GM23248 (cell line): ENCODE results near the gene CCSAP. TPM values are rescaled to one million over a fixed set of nuclear protein-coding genes. Genes with fewer than 3 reads are reported as not detected.
"Not testable (repeated sequence)": the region's sequence is repeated elsewhere in the genome, so short reads cannot be mapped to it uniquely, and the experiment has no call there.

Experiments used
- DNase-seq: peaks from one replicate; pipeline ENCODE4 v3.0.0-alpha.2; 2015
- H2AFZ ChIP-seq: fragments of 200-600 bp; sonication (generic); 2 replicates; pipeline ENCODE4 v1.6.1; 2016; ENCODE audit warnings: antibody characterized with exemption
- H3F3A ChIP-seq: fragments of 200-600 bp; sonication (generic); 2 replicates; pipeline ENCODE4 v1.6.1; 2016; ENCODE audit warnings: mild to moderate bottlenecking, antibody characterized with exemption, mixed run types; ENCODE audit not compliant: insufficient read depth
- H3K27ac ChIP-seq: fragments of 200-600 bp; sonication (generic); 2 replicates; pipeline ENCODE4 v1.5.1; 2016; ENCODE audit warnings: mild to moderate bottlenecking
- H3K27me3 ChIP-seq: fragments of 200-600 bp; sonication (generic); replicated peaks from 2 replicates; pipeline ENCODE4 v1.6.1; 2016; ENCODE audit warnings: mild to moderate bottlenecking; ENCODE audit not compliant: insufficient read depth
- H3K36me3 ChIP-seq: fragments of 200-600 bp; sonication (generic); 2 replicates; pipeline ENCODE4 v1.6.1; 2016; ENCODE audit warnings: low read depth, mild to moderate bottlenecking
- H3K4me1 ChIP-seq: fragments of 200-600 bp; sonication (generic); 2 replicates; pipeline ENCODE4 v1.6.1; 2016; ENCODE audit warnings: mild to moderate bottlenecking; ENCODE audit not compliant: insufficient read depth
- H3K4me2 ChIP-seq: fragments of 200-600 bp; sonication (generic); one replicate; pipeline ENCODE4 v1.6.1; 2016; ENCODE audit warnings: mild to moderate bottlenecking; ENCODE audit not compliant: unreplicated experiment
- H3K4me3 ChIP-seq: fragments of 200-600 bp; sonication (generic); 2 replicates; pipeline ENCODE4 v1.5.1; 2016; ENCODE audit warnings: mild to moderate bottlenecking
- H3K79me2 ChIP-seq: fragments of 200-600 bp; sonication (generic); 2 replicates; pipeline ENCODE4 v1.6.1; 2016; ENCODE audit warnings: mild to moderate bottlenecking; ENCODE audit not compliant: insufficient read depth
- H3K9ac ChIP-seq: fragments of 200-600 bp; sonication (generic); 2 replicates; pipeline ENCODE4 v1.6.1; 2016; ENCODE audit warnings: mild to moderate bottlenecking
- H3K9me2 ChIP-seq: fragments of 200-600 bp; sonication (generic); 2 replicates; pipeline ENCODE4 v1.6.1; 2016; ENCODE audit warnings: mixed run types, mild to moderate bottlenecking, moderate library complexity; ENCODE audit not compliant: insufficient read depth
- H3K9me3 ChIP-seq: fragments of 200-600 bp; sonication (generic); one replicate; pipeline ENCODE4 v1.6.1; 2017; ENCODE audit warnings: low read depth
- H4K20me1 ChIP-seq: fragments of 200-600 bp; sonication (generic); 2 replicates; pipeline ENCODE4 v1.6.0; 2016; ENCODE audit not compliant: insufficient read depth
- EZH2 ChIP-seq: fragments of 200-600 bp; sonication (generic); IDR thresholded peaks from 2 replicates; pipeline ENCODE4 v1.6.1; 2018; ENCODE audit warnings: antibody characterized with exemption, mild to moderate bottlenecking; ENCODE audit not compliant: insufficient read depth, poor library complexity, severe bottlenecking
- EZH2phosphoT487 ChIP-seq: fragments of 200-600 bp; sonication (generic); IDR thresholded peaks from 2 replicates; pipeline ENCODE4 v1.6.1; 2018; ENCODE audit warnings: antibody characterized with exemption, moderate library complexity, mild to moderate bottlenecking, low read depth; ENCODE audit not compliant: insufficient read depth
- WGBS, 2 experiments: methylation state at CpG; one replicate each; pipeline ENCODE4 v1.1.6; 2015 to 2017; ENCODE audit warnings: low lambda C conversion rate in 2 of 2, low coverage in 1 of 2; ENCODE audit errors: missing lambda C conversion rate in 2 of 2; 5-methylcytosine and 5-hydroxymethylcytosine counted together
- in situ Hi-C: fragments of 300-500 bp; cut with MboI; formaldehyde crosslinking; loops from 2 replicates; pipeline ENCODE4 v1.15.0; 2020
- polyA plus RNA-seq: library from polyadenylated mRNA; unstranded; fragments of >200 nt; fragmentation: Nextera tagmentation; extraction: Ambion mirVana; gene quantifications from 2 replicates; pipeline ENCODE4 v1.2.1, GENCODE V29; 2016
- total RNA-seq: library from RNA; depleted of rRNA; stranded (reverse); fragments of >200 nt; shearing (Covaris generic); gene quantifications from 2 replicates; pipeline ENCODE4 v1.2.3, GENCODE V29; 2014

The CCSAP gene
- total and polyA plus RNA-seq, 2 experiments from 2014 or later: 3.4 to 7.8 TPM

DNA sequence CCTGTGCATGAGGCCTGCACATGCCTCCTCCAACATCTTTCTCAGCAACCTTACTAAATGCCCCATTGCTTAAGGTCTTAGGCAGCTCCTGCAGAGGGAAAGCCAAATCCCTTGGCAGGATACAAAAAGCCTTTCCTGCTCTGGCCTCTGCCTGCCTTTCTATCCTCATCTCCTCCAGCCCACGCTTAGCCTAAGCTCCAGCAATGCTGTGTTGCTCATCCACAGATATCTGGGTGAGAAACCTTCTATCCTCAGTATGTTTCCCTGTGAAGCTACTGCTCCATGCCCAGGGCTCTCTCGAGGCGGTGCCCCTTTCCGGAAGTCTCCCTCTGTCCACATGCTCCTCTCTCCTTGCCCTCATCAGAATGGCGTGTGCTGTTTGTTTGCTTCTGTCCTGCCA lies 37.0 kb upstream of the CCSAP start:
- H2AFZ ChIP-seq: no peak overlapping the region
- no peak overlapping the region for H3K27ac ChIP-seq
- no peak overlapping the region for H3K4me2 ChIP-seq
- in situ Hi-C loops: no loop called here
- H3K4me3 ChIP-seq: no peak overlapping the region
- no peaks in the 10 kb centered on the region for H4K20me1 ChIP-seq
- H3K27me3 ChIP-seq: peaks cover 9% of the 10 kb centered on the region; the same call in 1 of the 2 replicates
- H3F3A ChIP-seq: no peaks in the 10 kb centered on the region
- H3K4me1 ChIP-seq: no peaks in the 10 kb centered on the region
- 30 to 41% methylated on average over 5 of the region's 5 CpGs for WGBS, 2 experiments
- no peak overlapping the region for H3K9ac ChIP-seq
- H3K9me3 ChIP-seq: no peaks in the 10 kb centered on the region
- H3K9me2 ChIP-seq: no peaks in the 10 kb centered on the region
- no peaks in the 10 kb centered on the region for H3K36me3 ChIP-seq
- no peaks in the 10 kb centered on the region for H3K79me2 ChIP-seq
- peak; percentile 12 for DNase-seq
- TF ChIP-seq EZH2phosphoT487 (no peak), EZH2 (no peak)

DNA sequence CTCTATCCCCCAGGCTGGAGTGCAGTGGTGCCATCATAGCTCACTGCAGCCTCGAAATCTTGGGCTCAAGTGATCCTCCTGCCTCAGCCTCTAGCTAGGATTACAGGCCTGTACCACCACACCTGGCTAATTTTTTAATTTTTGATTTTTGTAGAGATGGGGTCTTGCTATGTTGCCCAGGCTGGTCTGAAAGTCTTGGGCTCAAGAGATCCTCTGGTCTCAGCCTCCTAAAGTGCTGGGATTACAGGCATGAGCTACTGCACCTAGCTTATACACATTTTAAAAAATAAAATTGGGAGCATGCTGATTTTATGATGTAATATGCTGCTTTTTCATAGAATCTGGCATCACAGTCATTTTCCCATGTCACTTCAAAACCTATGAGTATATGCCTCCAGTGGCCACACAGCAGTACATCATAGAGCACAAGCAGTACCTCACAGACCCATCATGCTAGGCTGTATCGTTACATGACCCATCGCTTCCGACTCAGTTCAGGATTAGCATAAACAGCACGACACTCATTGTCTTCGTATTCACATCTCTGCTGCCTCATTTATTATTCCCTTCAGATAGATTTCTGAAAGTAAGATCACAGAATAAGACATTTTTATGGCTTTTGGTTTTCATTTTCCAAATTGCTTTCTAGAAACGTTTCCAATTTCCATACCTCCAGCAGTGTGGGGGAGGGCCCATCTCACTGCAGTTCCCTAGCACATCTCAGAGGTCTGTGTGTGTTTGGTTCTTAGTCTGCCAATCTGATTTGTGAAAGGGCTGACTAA lies 35.9 kb upstream of the CCSAP start:
- 34 to 39% methylated on average over 7 of the region's 7 CpGs for WGBS, 2 experiments
- H3K9me2 ChIP-seq: no peaks in the 10 kb centered on the region
- no peaks in the 10 kb centered on the region for H3K36me3 ChIP-seq
- H3K4me2 ChIP-seq: no peak overlapping the region
- no peak overlapping the region for H2AFZ ChIP-seq
- no peak overlapping the region for H3K4me3 ChIP-seq
- H3K27ac ChIP-seq: no peak overlapping the region
- peak; percentile 10 for DNase-seq
- no peaks in the 10 kb centered on the region for H3F3A ChIP-seq
- TF ChIP-seq EZH2phosphoT487 (no peak), EZH2 (no peak)
- no peaks in the 10 kb centered on the region for H3K4me1 ChIP-seq
- no peaks in the 10 kb centered on the region for H4K20me1 ChIP-seq
- peaks cover 9% of the 10 kb centered on the region; the same call in 1 of the 2 replicates for H3K27me3 ChIP-seq
- H3K9ac ChIP-seq: no peak overlapping the region
- H3K79me2 ChIP-seq: no peaks in the 10 kb centered on the region
- no peaks in the 10 kb centered on the region for H3K9me3 ChIP-seq
- in situ Hi-C loops: no loop called here

DNA sequence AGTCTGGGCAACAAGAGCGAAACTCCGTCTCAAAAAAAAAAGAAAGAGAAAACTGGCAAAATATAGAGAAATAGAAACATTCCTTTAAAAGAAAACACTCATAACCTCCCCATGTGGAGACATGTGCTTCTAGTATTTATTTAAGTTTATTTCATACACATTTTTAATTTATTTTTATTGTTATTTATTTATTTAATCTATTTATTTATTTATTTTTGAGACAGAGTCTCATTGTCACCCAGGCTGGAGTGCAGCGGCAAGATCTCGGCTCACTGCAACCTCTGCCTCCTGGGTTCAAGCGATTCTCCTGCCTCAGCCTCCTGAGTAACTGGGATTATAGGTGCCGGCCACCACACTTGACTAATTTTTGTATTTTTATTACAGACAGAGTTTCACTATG lies 35.2 kb upstream of the CCSAP start:
- H3F3A ChIP-seq, DNase-seq, H3K4me1 ChIP-seq, H3K9ac ChIP-seq, H3K9me2 ChIP-seq, in situ Hi-C loops, H3K4me2 ChIP-seq, H3K9me3 ChIP-seq, H3K79me2 ChIP-seq, H3K4me3 ChIP-seq, H3K27ac ChIP-seq, H2AFZ ChIP-seq, H3K27me3 ChIP-seq, H4K20me1 ChIP-seq, H3K36me3 ChIP-seq: not testable (repeated sequence)
- WGBS, 2 experiments: 66 to 76% methylated on average over 6 of the region's 6 CpGs

DNA sequence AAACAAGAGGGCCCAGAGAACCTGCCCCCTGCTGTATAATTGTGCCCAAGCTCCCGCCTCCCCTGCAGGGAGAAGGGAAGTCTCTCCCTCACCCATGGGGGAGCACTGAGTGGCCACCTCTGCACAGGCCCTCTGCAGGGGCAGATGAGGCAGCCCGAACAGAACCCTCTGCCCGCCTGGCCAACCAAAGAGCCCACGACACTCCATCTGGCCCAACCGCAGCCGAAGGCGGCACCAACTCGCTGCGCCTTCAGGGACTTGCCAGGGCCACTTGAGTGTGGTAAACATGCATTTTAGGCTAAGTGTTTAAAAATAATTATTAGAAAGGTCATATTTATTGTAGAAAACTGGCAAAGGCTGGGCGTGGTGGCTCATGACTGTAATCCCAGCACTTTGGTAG lies 34.6 kb upstream of the CCSAP start:
- Histone ChIP-seq H4K20me1 (no peaks in the 10 kb centered on the region), H3K4me2 (no peak overlapping the region), H3K9me3 (no peaks in the 10 kb centered on the region), H3K27me3 (peaks cover 14% of the 10 kb centered on the region; the same call in 1 of the 2 replicates), H3K27ac (no peak overlapping the region), H3K4me1 (no peaks in the 10 kb centered on the region), H3K4me3 (no peak overlapping the region), H3K36me3 (no peaks in the 10 kb centered on the region), H3K9ac (no peak overlapping the region), H3K79me2 (no peaks in the 10 kb centered on the region), H2AFZ (no peak overlapping the region), H3K9me2 (no peaks in the 10 kb centered on the region), H3F3A (no peaks in the 10 kb centered on the region)
- WGBS, 2 experiments: 74 to 76% methylated on average over 10 of the region's 10 CpGs
- TF ChIP-seq EZH2phosphoT487 (no peak), EZH2 (no peak)
- in situ Hi-C loops: no loop called here
- DNase-seq: no peak
